Ishikawa (cell line): ENCODE results near the gene DIPK1C.

Experiments used
- EP300 ChIP-seq: IDR thresholded peaks from 2 replicates; pipeline ENCODE4 v1.6.1; 2012; ENCODE audit warnings: borderline replicate concordance
- FOXM1 ChIP-seq: IDR thresholded peaks from 2 replicates; pipeline ENCODE4 v1.6.1; 2012; ENCODE audit warnings: low read depth, borderline replicate concordance
- RAD21 ChIP-seq: IDR thresholded peaks from 2 replicates; pipeline ENCODE4 v1.6.1; 2012; ENCODE audit warnings: low read depth
- TAF1 ChIP-seq: IDR thresholded peaks from 2 replicates; pipeline ENCODE4 v1.6.1; 2012; ENCODE audit warnings: low read depth, mild to moderate bottlenecking
- TCF12 ChIP-seq: IDR thresholded peaks from 2 replicates; pipeline ENCODE4 v1.6.1; 2012; ENCODE audit warnings: low read depth
- TEAD4 ChIP-seq: IDR thresholded peaks from 2 replicates; pipeline ENCODE4 v1.6.1; 2012
- YY1 ChIP-seq: IDR thresholded peaks from 2 replicates; pipeline ENCODE4 v1.6.1; 2012; ENCODE audit warnings: low read depth

- TF ChIP-seq YY1 (no peak), RAD21 (no peak), EP300 (no peak), TCF12 (no peak), TEAD4 (no peak), TAF1 (no peak), FOXM1 (no peak)
Measured at GRCh38 chr18:74447404-74448152, 9.5 kb downstream of the DIPK1C start.
